ENCODE data around the gene CFAP46. TPM values are rescaled to one million over a fixed set of nuclear protein-coding genes. Genes with fewer than 3 reads are reported as not detected.
"Not testable (repeated sequence)": the region's sequence is repeated elsewhere in the genome, so short reads cannot be mapped to it uniquely, and the experiment has no call there.

The CFAP46 gene
- total and polyA plus RNA-seq, 2 donors (not counting 1 experiment from before 2014, with no cell fraction given): 0.07 TPM; not detected in 1

DNA sequence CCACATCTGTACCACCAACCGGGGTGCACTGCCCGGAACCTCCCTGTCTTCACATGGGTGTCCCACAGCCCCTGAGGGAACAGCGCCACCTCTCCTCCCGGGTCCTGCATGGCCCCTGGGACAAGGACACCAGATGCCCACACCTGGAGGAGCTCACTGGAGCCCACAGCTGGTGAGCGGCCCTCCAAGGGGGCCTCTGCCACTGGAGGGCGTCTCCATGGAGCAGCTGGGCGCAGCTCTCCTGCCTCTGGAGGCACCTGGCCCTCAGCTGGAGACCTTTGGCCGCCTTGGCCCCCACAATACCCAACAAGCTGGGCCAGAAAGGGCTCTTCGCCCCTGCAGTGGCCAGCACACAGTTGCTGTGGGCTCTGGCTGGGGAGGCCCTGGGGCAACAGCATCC is 149.2 kb downstream of the CFAP46 start:
- H3K4me1 ChIP-seq (ENCODE audit: control insufficient read depth in 2 of 2, insufficient read depth in 2 of 2, low read length in 2 of 2): no peaks in the 10 kb centered on the region
- no peaks in the 10 kb centered on the region for H3K79me2 ChIP-seq (ENCODE audit: control insufficient read depth, insufficient read depth, low read length)
- no peaks in the 10 kb centered on the region for H4K20me1 ChIP-seq (ENCODE audit: control insufficient read depth, insufficient read depth, low read length, poor library complexity, severe bottlenecking)
- no peak overlapping the region for H3K4me2 ChIP-seq (replicated peaks; ENCODE audit: low read depth, low read length, poor library complexity, severe bottlenecking)
- peaks cover 0 to 15% (median 0%) of the 10 kb centered on the region in 3 donors for H3K9me3 ChIP-seq (ENCODE audit: control extremely low read depth in 1 of 3, control insufficient read depth in 2 of 3, insufficient read depth in 1 of 3, low read length in 2 of 3)
- H3K27ac ChIP-seq (ENCODE audit: low read length in 2 of 2): no peak overlapping the region
- intact Hi-C loops (cut with micrococcal nuclease): no loop called here
- 90% methylated on average over 9 of the region's 9 CpGs for WGBS (ENCODE audit: insufficient coverage)
- H2AFZ ChIP-seq (ENCODE audit: insufficient read depth, low read depth, low read length, poor library complexity, severe bottlenecking): no peak overlapping the region
- CTCF ChIA-PET: interaction anchor here (1.5 kb wide), 1 partner anchor 13 kb away, joined by 4 read pairs; no protein-coding TSS in a partner anchor
- POLR2A ChIA-PET: no interaction called here
- H3K4me1 Mint-ChIP-seq: peaks cover 1% of the 10 kb centered on the region
- H3K9me3 Mint-ChIP-seq (ENCODE audit: insufficient read depth): no peaks in the 10 kb centered on the region
- H3K4me3 Mint-ChIP-seq: no peak overlapping the region
- no peak overlapping the region for H3K4me3 ChIP-seq (ENCODE audit: control extremely low read depth in 1 of 5, extremely low read depth in 1 of 5, insufficient read depth in 1 of 5, low read depth in 2 of 5, low read length in 4 of 5)
- H3K36me3 ChIP-seq (replicated peaks in 1 of 2; ENCODE audit: control extremely low read depth in 1 of 2, control insufficient read depth in 1 of 2, extremely low read depth in 1 of 2, insufficient read depth in 2 of 2, low read length in 1 of 2): no peaks in the 10 kb centered on the region
- DNase-seq (no peak), ATAC-seq (ENCODE audit: low read depth) (no peak)
- H3K27ac Mint-ChIP-seq: no peak overlapping the region
- H3K9ac ChIP-seq (ENCODE audit: low read length): no peak overlapping the region
- peaks cover 0 to 12% (median 2%) of the 10 kb centered on the region in 4 experiments for H3K27me3 ChIP-seq (replicated peaks in 1 of 4; ENCODE audit: control extremely low read depth in 1 of 4, control insufficient read depth in 3 of 4, insufficient read depth in 4 of 4, low read length in 3 of 4)
- TF ChIP-seq, protein P1, sequence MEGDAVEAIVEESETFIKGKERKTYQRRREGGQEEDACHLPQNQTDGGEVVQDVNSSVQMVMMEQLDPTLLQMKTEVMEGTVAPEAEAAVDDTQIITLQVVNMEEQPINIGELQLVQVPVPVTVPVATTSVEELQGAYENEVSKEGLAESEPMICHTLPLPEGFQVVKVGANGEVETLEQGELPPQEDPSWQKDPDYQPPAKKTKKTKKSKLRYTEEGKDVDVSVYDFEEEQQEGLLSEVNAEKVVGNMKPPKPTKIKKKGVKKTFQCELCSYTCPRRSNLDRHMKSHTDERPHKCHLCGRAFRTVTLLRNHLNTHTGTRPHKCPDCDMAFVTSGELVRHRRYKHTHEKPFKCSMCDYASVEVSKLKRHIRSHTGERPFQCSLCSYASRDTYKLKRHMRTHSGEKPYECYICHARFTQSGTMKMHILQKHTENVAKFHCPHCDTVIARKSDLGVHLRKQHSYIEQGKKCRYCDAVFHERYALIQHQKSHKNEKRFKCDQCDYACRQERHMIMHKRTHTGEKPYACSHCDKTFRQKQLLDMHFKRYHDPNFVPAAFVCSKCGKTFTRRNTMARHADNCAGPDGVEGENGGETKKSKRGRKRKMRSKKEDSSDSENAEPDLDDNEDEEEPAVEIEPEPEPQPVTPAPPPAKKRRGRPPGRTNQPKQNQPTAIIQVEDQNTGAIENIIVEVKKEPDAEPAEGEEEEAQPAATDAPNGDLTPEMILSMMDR (IDR thresholded peaks at IDR 0.05): no peak
- TF ChIP-seq EZH2 (IDR thresholded peaks at IDR 0.05; ENCODE audit: borderline replicate concordance, insufficient read depth, low read depth, low read length, poor library complexity, severe bottlenecking): no peak
- H3K27me3 Mint-ChIP-seq: peaks cover 7% of the 10 kb centered on the region

GRCh38 chr10:132792796-132793195 is 149.6 kb downstream of the CFAP46 start:
- ATAC-seq (ENCODE audit: low read depth) (no peak), DNase-seq (no peak)
- Mint-ChIP-seq H3K27me3 (peaks cover 7% of the 10 kb centered on the region), H3K9me3 (ENCODE audit: insufficient read depth) (no peaks in the 10 kb centered on the region), H3K4me3 (no peak overlapping the region), H3K4me1 (peaks cover 1% of the 10 kb centered on the region), H3K27ac (no peak overlapping the region)
- TF ChIP-seq, protein P1 (IDR thresholded peaks at IDR 0.05): no peak
- TF ChIP-seq EZH2 (IDR thresholded peaks at IDR 0.05; ENCODE audit: borderline replicate concordance, insufficient read depth, low read depth, low read length, poor library complexity, severe bottlenecking): no peak
- H3K4me2 ChIP-seq (replicated peaks; ENCODE audit: low read depth, low read length, poor library complexity, severe bottlenecking): no peak overlapping the region
- ChIA-PET POLR2A (no interaction called here), CTCF (interaction anchor here (1.5 kb wide), 1 partner anchor 12 kb away, joined by 4 read pairs; no protein-coding TSS in a partner anchor)
- no peaks in the 10 kb centered on the region for H3K36me3 ChIP-seq (replicated peaks in 1 of 2; ENCODE audit: control extremely low read depth in 1 of 2, control insufficient read depth in 1 of 2, extremely low read depth in 1 of 2, insufficient read depth in 2 of 2, low read length in 1 of 2)
- no peaks in the 10 kb centered on the region for H3K4me1 ChIP-seq (ENCODE audit: control insufficient read depth in 2 of 2, insufficient read depth in 2 of 2, low read length in 2 of 2)
- H3K79me2 ChIP-seq (ENCODE audit: control insufficient read depth, insufficient read depth, low read length): no peaks in the 10 kb centered on the region
- intact Hi-C loops (cut with micrococcal nuclease): no loop called here
- no peak overlapping the region for H3K4me3 ChIP-seq (ENCODE audit: control extremely low read depth in 1 of 5, extremely low read depth in 1 of 5, insufficient read depth in 1 of 5, low read depth in 2 of 5, low read length in 4 of 5)
- no peaks in the 10 kb centered on the region for H4K20me1 ChIP-seq (ENCODE audit: control insufficient read depth, insufficient read depth, low read length, poor library complexity, severe bottlenecking)
- 88% methylated on average over 17 of the region's 17 CpGs for WGBS (ENCODE audit: insufficient coverage)
- no peak overlapping the region for H2AFZ ChIP-seq (ENCODE audit: insufficient read depth, low read depth, low read length, poor library complexity, severe bottlenecking)
- H3K9me3 ChIP-seq (ENCODE audit: control extremely low read depth in 1 of 3, control insufficient read depth in 2 of 3, insufficient read depth in 1 of 3, low read length in 2 of 3): peaks cover 0 to 15% (median 0%) of the 10 kb centered on the region in 3 donors
- peaks cover 0 to 12% (median 2%) of the 10 kb centered on the region in 4 experiments for H3K27me3 ChIP-seq (replicated peaks in 1 of 4; ENCODE audit: control extremely low read depth in 1 of 4, control insufficient read depth in 3 of 4, insufficient read depth in 4 of 4, low read length in 3 of 4)
- H3K9ac ChIP-seq (ENCODE audit: low read length): no peak overlapping the region
- H3K27ac ChIP-seq (ENCODE audit: low read length in 2 of 2): no peak overlapping the region

GRCh38 chr10:132792099-132792498 is 150.3 kb downstream of the CFAP46 start:
- H3K9me3 ChIP-seq (ENCODE audit: control extremely low read depth in 1 of 3, control insufficient read depth in 2 of 3, insufficient read depth in 1 of 3, low read length in 2 of 3): peaks cover 0 to 15% (median 0%) of the 10 kb centered on the region in 3 donors
- H3K9ac ChIP-seq (ENCODE audit: low read length); H3K36me3 ChIP-seq (replicated peaks in 1 of 2; ENCODE audit: control extremely low read depth in 1 of 2, control insufficient read depth in 1 of 2, extremely low read depth in 1 of 2, insufficient read depth in 2 of 2, low read length in 1 of 2); H3K4me3 Mint-ChIP-seq; CTCF ChIA-PET; H3K4me2 ChIP-seq (replicated peaks; ENCODE audit: low read depth, low read length, poor library complexity, severe bottlenecking); POLR2A ChIA-PET; H3K9me3 Mint-ChIP-seq (ENCODE audit: insufficient read depth); H2AFZ ChIP-seq (ENCODE audit: insufficient read depth, low read depth, low read length, poor library complexity, severe bottlenecking); DNase-seq; ATAC-seq (ENCODE audit: low read depth); H3K27ac Mint-ChIP-seq; H3K4me3 ChIP-seq (ENCODE audit: control extremely low read depth in 1 of 5, extremely low read depth in 1 of 5, insufficient read depth in 1 of 5, low read depth in 2 of 5, low read length in 4 of 5); H3K4me1 Mint-ChIP-seq; H4K20me1 ChIP-seq (ENCODE audit: control insufficient read depth, insufficient read depth, low read length, poor library complexity, severe bottlenecking); H3K4me1 ChIP-seq (ENCODE audit: control insufficient read depth in 2 of 2, insufficient read depth in 2 of 2, low read length in 2 of 2); H3K27ac ChIP-seq (ENCODE audit: low read length in 2 of 2); H3K27me3 Mint-ChIP-seq; H3K79me2 ChIP-seq (ENCODE audit: control insufficient read depth, insufficient read depth, low read length); intact Hi-C loops (cut with micrococcal nuclease): not testable (repeated sequence)
- peaks cover 0 to 15% (median 2%) of the 10 kb centered on the region in 4 experiments for H3K27me3 ChIP-seq (replicated peaks in 1 of 4; ENCODE audit: control extremely low read depth in 1 of 4, control insufficient read depth in 3 of 4, insufficient read depth in 4 of 4, low read length in 3 of 4)
- WGBS (ENCODE audit: insufficient coverage): 95% methylated on average over 17 of the region's 33 CpGs
